B cell (primary cell): ENCODE results near the gene UBE2J2. TPM values are rescaled to one million over a fixed set of nuclear protein-coding genes. Genes with fewer than 3 reads are reported as not detected.

ENCODE experiments used
- ATAC-seq: fragments of 200-7000 bp; cut with Tn5 transposase; one replicate; pipeline ENCODE4 v1.10.0; 2021; ENCODE audit warnings: low read depth, mild to moderate bottlenecking, moderate number of reproducible peaks, moderate library complexity
- CTCF ChIA-PET: fragments of 350-600 bp; sonication (Branson Sonifier 250); formaldehyde crosslinking; loops from one replicate; lab custom pipeline; 2021; ENCODE audit warnings: antibody characterized with exemption, inconsistent platforms; lab: Charles Lee
- POLR2A ChIA-PET: fragments of 350-600 bp; sonication (Branson Sonifier 250); formaldehyde crosslinking; loops from one replicate; lab custom pipeline; 2021; ENCODE audit warnings: antibody characterized with exemption; lab: Charles Lee
- DNase-seq: peaks from one replicate; pipeline ENCODE4 v3.0.0; 2013
- H2AFZ ChIP-seq: 2 replicates; pipeline ENCODE4 v1.6.1; 2012; ENCODE audit warnings: mild to moderate bottlenecking, low read depth, low read length; ENCODE audit not compliant: insufficient read depth, poor library complexity, severe bottlenecking
- H3K27ac ChIP-seq, 2 donors: 1 replicate in 1 of 2; 2 replicates in 1 of 2; pipeline ENCODE4 v1.5.1; 2012 to 2013; ENCODE audit warnings: low read length in 2 of 2, mild to moderate bottlenecking in 2 of 2, moderate library complexity in 1 of 2
- H3K27me3 ChIP-seq, 4 experiments: fragments of 200-600 bp in 1 of 4; sonication (generic) in 1 of 4; replicated peaks in 1 of 4; 1 replicate in 2 of 4; 2 replicates in 2 of 4; pipeline versions ENCODE4 v1.6.1 to v1.7.0; 2013 to 2016; ENCODE audit warnings: low read length in 3 of 4, mild to moderate bottlenecking in 2 of 4, mixed read lengths in 1 of 4, moderate library complexity in 1 of 4; ENCODE audit not compliant: insufficient read depth in 4 of 4, control insufficient read depth in 3 of 4; ENCODE audit errors: control extremely low read depth in 1 of 4
- H3K36me3 ChIP-seq, 2 experiments: replicated peaks in 1 of 2; 1 replicate in 1 of 2; 2 replicates in 1 of 2; pipeline versions ENCODE4 v1.6.1 to v1.7.1; 2013; ENCODE audit warnings: low read length in 1 of 2; ENCODE audit not compliant: insufficient read depth in 2 of 2, control insufficient read depth in 1 of 2; ENCODE audit errors: control extremely low read depth in 1 of 2, extremely low read depth in 1 of 2
- H3K4me1 ChIP-seq, 2 donors: fragments of 200-600 bp in 1 of 2; sonication (generic) in 1 of 2; 1 replicate in 1 of 2; 2 replicates in 1 of 2; pipeline versions ENCODE4 v1.5.1 to v1.6.1; 2013 to 2017; ENCODE audit warnings: low read length in 2 of 2; ENCODE audit not compliant: control insufficient read depth in 2 of 2, insufficient read depth in 2 of 2
- H3K4me2 ChIP-seq: replicated peaks from 2 replicates; pipeline ENCODE3; 2012; ENCODE audit warnings: mild to moderate bottlenecking, low read depth, low read length; ENCODE audit not compliant: poor library complexity, severe bottlenecking
- H3K4me3 ChIP-seq, 5 experiments: fragments of 200-600 bp in 1 of 5; sonication (generic) in 1 of 5; 1 replicate in 3 of 5; 2 replicates in 2 of 5; pipeline versions ENCODE4 v1.5.1 to v1.7.0; 2011 to 2016; ENCODE audit warnings: low read length in 4 of 5, mild to moderate bottlenecking in 4 of 5, low read depth in 2 of 5, control low read depth in 1 of 5, moderate library complexity in 1 of 5; ENCODE audit not compliant: insufficient read depth in 1 of 5; ENCODE audit errors: control extremely low read depth in 1 of 5, extremely low read depth in 1 of 5
- H3K79me2 ChIP-seq: fragments of 200-600 bp; sonication (generic); one replicate; pipeline ENCODE4 v1.6.0; 2016; ENCODE audit warnings: low read length; ENCODE audit not compliant: control insufficient read depth, insufficient read depth
- H3K9ac ChIP-seq: fragments of 200-600 bp; sonication (generic); 2 replicates; pipeline ENCODE4 v1.6.1; 2017; ENCODE audit warnings: mild to moderate bottlenecking, low read length, moderate library complexity
- H3K9me3 ChIP-seq, 3 donors: one replicate each; pipeline versions ENCODE4 v1.6.1 to v1.7.1; 2013; ENCODE audit warnings: low read length in 2 of 3; ENCODE audit not compliant: control insufficient read depth in 2 of 3, insufficient read depth in 1 of 3; ENCODE audit errors: control extremely low read depth in 1 of 3
- H4K20me1 ChIP-seq: 2 replicates; pipeline ENCODE4 v1.6.0; 2012; ENCODE audit warnings: mild to moderate bottlenecking, low read length; ENCODE audit not compliant: insufficient read depth, control insufficient read depth, poor library complexity, severe bottlenecking
- H3K27ac Mint-ChIP-seq: one replicate; pipeline ENCODE4 v1.8.0; 2021; ENCODE audit warnings: mixed read lengths
- H3K27me3 Mint-ChIP-seq: one replicate; pipeline ENCODE4 v1.8.0; 2021; ENCODE audit warnings: mixed read lengths
- H3K4me1 Mint-ChIP-seq: one replicate; pipeline ENCODE4 v1.8.0; 2021; ENCODE audit warnings: mixed read lengths
- H3K4me3 Mint-ChIP-seq: one replicate; pipeline ENCODE4 v1.8.0; 2021; ENCODE audit warnings: mixed read lengths
- H3K9me3 Mint-ChIP-seq: one replicate; pipeline ENCODE4 v1.8.0; 2022; ENCODE audit warnings: mixed read lengths; ENCODE audit not compliant: insufficient read depth
- EZH2 ChIP-seq: IDR thresholded peaks from 2 replicates; pipeline ENCODE4 v1.6.1; 2012; ENCODE audit warnings: borderline replicate concordance, low read depth, mild to moderate bottlenecking, moderate library complexity, low read length; ENCODE audit not compliant: insufficient read depth, poor library complexity, severe bottlenecking
- WGBS: methylation state at CpG from one replicate; pipeline ENCODE4 v1.1.5; 2013; ENCODE audit warnings: missing lambda C conversion rate; ENCODE audit not compliant: insufficient coverage; 5-methylcytosine and 5-hydroxymethylcytosine counted together
- intact Hi-C: fragments of 100-400 bp; cut with micrococcal nuclease; formaldehyde crosslinking; loops from one replicate; pipeline ENCODE4 v1.10.0; 2022
- polyA plus RNA-seq: library from polyadenylated mRNA; depleted of rRNA; stranded (reverse); fragments of >200 nt; gene quantifications from 2 replicates; pipeline ENCODE4 v1.2.3, GENCODE V29; 2012
- total RNA-seq, 2 donors: library from RNA; stranded (reverse); fragments of 120-200 nt in 1 of 2; gene quantifications; 1 replicate in 1 of 2; 2 replicates in 1 of 2; pipeline versions ENCODE4 v1.2.3 to v1.2.4, GENCODE V29; 2013 to 2022
- TF ChIP-seq, protein P1 (sequence below): fragments of 200-600 bp; IDR thresholded peaks from one replicate; pipeline ENCODE4 v1.8.0; 2022; ENCODE audit warnings: antibody characterized with exemption, mild to moderate bottlenecking

Gene UBE2J2
- total and polyA plus RNA-seq, 2 donors (not counting 1 experiment from before 2014, with no cell fraction given) = 40.1 to 115 TPM

DNA sequence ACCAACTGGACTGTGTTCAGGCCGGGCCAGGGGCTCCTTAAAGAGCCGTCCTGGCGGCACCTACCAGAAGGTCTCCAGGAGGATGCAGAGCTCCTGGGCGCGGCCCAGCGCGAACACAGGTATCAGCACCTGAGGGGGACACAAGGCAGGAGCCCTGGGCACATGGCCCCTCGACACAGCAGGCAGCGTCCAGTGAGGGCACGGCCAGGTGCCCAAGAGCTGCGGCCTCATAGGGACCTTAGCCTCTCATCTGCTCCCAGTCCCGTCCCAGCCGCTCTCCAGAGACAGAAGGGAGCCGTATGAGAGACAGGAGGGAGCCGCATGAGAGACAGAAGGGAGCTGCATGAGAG is 40.6 kb upstream of the UBE2J2 start:
- H3K27ac ChIP-seq = no peak overlapping the region
- no peak overlapping the region for H3K4me3 ChIP-seq
- H3K9me3 Mint-ChIP-seq = no peaks in the 10 kb centered on the region
- intact Hi-C loops = no loop called here
- H3K4me1 Mint-ChIP-seq = peaks cover 3% of the 10 kb centered on the region
- CTCF ChIA-PET = no interaction called here
- H3K4me2 ChIP-seq = no peak overlapping the region
- H3K9me3 ChIP-seq = no peaks in the 10 kb centered on the region
- H2AFZ ChIP-seq = no peak overlapping the region
- DNase-seq = no peak
- peaks cover 15% of the 10 kb centered on the region for H4K20me1 ChIP-seq
- no peak overlapping the region for H3K4me3 Mint-ChIP-seq
- H3K27me3 ChIP-seq = no peaks in the 10 kb centered on the region
- POLR2A ChIA-PET = interaction anchor here (0.6 kb wide), 1 partner anchor 232 kb away, joined by 6 read pairs; no protein-coding TSS in a partner anchor
- no peaks in the 10 kb centered on the region for H3K27me3 Mint-ChIP-seq
- H3K27ac Mint-ChIP-seq = no peak overlapping the region
- H3K4me1 ChIP-seq = peaks cover 3 to 6% of the 10 kb centered on the region in 2 donors
- no peak overlapping the region for H3K9ac ChIP-seq
- peaks cover 0 to 46% of the 10 kb centered on the region in 2 experiments for H3K36me3 ChIP-seq
- 98% methylated on average over 15 of the region's 15 CpGs for WGBS
- no peak for TF ChIP-seq EZH2
- TF ChIP-seq, protein P1, sequence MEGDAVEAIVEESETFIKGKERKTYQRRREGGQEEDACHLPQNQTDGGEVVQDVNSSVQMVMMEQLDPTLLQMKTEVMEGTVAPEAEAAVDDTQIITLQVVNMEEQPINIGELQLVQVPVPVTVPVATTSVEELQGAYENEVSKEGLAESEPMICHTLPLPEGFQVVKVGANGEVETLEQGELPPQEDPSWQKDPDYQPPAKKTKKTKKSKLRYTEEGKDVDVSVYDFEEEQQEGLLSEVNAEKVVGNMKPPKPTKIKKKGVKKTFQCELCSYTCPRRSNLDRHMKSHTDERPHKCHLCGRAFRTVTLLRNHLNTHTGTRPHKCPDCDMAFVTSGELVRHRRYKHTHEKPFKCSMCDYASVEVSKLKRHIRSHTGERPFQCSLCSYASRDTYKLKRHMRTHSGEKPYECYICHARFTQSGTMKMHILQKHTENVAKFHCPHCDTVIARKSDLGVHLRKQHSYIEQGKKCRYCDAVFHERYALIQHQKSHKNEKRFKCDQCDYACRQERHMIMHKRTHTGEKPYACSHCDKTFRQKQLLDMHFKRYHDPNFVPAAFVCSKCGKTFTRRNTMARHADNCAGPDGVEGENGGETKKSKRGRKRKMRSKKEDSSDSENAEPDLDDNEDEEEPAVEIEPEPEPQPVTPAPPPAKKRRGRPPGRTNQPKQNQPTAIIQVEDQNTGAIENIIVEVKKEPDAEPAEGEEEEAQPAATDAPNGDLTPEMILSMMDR = no peak
- no peak for ATAC-seq
- peaks cover 9% of the 10 kb centered on the region for H3K79me2 ChIP-seq

DNA sequence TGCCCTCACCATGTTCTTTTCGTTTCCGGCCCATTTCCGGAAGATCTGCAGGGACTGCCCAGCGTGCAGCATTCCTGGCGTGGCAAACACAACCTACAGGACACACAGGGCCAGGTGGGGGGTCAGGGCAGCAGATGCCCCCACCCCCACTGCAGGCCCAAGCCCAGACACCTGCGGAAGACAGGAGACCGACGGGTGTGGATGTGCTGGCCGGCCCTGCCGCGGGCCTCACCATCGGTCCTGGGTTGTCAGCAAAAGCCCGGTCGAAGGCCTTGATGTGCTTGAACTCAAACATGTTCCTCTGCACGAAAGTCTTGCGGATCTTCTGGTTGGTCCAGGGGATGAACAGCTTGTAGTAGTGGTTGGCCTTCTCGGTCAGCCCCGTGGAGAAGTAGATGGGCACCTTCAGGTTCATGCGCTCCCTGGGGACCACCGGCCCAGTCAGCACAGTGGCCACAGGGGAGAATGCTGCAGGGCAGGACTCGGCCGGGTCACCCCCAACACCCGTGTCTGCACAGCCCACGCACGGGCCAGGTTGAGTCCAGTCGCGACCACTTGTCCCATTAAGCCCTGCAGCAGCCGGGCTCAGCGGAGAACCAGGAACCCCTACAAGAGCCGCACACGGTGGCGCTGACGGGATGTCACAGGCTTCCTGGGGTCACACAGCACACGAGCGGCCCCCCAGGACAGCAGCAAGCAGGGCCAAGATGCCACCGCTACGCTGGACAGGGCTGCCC is 40.0 kb upstream of the UBE2J2 start:
- H3K79me2 ChIP-seq = peaks cover 8% of the 10 kb centered on the region
- whole genome bisulfite sequencing = 94% methylated on average over 37 of the region's 37 CpGs
- H3K4me2 ChIP-seq = no peak overlapping the region
- no peak overlapping the region for H2AFZ ChIP-seq
- no peak for DNase-seq
- no peak overlapping the region for H3K4me3 Mint-ChIP-seq
- H3K36me3 ChIP-seq = peaks cover 0 to 43% of the 10 kb centered on the region in 2 experiments
- no peak overlapping the region for H3K4me3 ChIP-seq
- peaks cover 6 to 10% of the 10 kb centered on the region in 2 donors for H3K4me1 ChIP-seq
- H3K27me3 ChIP-seq = no peaks in the 10 kb centered on the region
- intact Hi-C loops = no loop called here
- ChIA-PET POLR2A (interaction anchor here (0.6 kb wide), 1 partner anchor 233 kb away, joined by 6 read pairs; no protein-coding TSS in a partner anchor), CTCF (no interaction called here)
- no peaks in the 10 kb centered on the region for H3K27me3 Mint-ChIP-seq
- H3K27ac ChIP-seq = no peak overlapping the region
- H3K9me3 Mint-ChIP-seq = no peaks in the 10 kb centered on the region
- ATAC-seq = no peak
- H3K9me3 ChIP-seq = no peaks in the 10 kb centered on the region
- H4K20me1 ChIP-seq = peaks cover 9% of the 10 kb centered on the region
- no peak overlapping the region for H3K9ac ChIP-seq
- H3K4me1 Mint-ChIP-seq = peaks cover 4% of the 10 kb centered on the region
- TF ChIP-seq EZH2 = no peak
- TF ChIP-seq, protein P1 = no peak
- no peak overlapping the region for H3K27ac Mint-ChIP-seq
